NCI-H2171 (cell line): ENCODE measurements around the gene ZNF516.

Experiments used
- DNase-seq: peaks from one replicate; lab custom pipeline; 2025; lab: John Stamatoyannopoulos, UW

ZNF516 gene

DNA sequence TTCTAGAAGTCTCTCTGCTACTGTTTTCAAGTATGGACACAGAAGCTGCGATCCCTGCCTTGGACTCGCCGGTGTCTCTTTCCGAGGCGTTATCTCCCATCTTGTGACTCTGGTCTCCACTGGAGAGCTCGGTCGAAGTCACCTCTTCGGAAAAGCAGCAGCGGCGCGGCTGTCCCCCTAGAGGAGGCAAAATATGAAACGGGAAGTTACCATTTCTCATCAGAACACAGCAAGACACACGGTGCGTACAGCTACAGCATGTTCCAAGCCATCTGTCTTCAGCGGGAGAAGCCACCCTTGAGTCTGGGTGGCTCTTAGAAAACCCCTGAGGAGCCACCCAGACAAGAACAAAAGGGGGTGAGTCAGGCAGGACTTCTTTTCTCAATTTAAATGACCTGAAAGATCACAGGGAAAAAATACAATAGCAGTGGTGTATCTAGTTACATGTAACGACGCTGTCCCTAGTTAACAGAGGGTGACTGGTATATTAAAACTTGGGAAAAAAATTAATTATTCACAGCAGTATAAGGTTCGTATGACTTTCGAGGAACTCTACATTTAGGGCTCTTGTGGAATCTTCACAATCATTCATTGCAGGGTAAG is 114.8 kb downstream of the ZNF516 start:
- no peak for DNase-seq

DNA sequence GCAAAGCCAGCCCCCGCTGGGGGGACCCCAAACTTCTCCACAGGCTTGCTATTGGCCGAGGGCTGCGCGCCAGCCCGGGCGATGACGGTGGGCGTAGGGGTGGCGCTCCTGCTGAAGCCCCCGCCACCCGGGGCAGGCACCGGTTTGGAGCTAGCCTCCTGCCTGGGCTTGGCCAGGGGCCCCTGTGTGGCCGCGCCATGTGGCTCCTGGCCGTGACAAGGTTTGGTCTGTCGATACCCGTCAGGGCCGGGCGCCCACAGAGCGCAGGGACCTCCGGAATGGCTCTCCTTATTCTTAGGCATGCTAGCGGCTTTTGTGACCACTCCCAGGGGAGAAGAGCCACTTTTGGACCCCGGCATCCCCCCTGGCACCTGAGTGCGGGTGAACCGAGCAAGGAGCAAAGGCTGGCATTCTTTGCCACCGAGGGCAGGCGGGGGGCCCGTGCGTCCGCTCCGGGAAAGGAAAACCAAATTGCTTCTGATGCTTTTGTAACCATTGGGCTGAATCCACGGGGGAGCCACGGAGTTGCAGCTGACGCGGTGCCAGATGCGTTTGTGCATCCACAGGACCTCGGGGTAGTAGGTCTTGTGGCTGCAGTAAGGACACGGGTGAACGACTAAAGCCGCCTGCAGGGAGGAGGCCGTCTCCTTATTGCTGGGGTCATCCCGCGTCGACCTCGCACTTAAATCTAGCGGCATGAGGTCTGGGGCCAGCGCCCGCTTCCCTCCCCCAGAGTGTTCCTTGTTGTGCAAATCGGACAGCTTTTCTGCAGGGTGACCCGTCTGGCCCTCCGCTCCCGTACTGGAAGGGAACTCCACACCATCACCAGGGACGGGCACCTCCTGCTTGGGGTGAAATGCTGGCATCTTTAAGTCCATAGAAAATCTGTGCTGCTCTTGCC is 115.6 kb downstream of the ZNF516 start:
- no peak for DNase-seq

DNA sequence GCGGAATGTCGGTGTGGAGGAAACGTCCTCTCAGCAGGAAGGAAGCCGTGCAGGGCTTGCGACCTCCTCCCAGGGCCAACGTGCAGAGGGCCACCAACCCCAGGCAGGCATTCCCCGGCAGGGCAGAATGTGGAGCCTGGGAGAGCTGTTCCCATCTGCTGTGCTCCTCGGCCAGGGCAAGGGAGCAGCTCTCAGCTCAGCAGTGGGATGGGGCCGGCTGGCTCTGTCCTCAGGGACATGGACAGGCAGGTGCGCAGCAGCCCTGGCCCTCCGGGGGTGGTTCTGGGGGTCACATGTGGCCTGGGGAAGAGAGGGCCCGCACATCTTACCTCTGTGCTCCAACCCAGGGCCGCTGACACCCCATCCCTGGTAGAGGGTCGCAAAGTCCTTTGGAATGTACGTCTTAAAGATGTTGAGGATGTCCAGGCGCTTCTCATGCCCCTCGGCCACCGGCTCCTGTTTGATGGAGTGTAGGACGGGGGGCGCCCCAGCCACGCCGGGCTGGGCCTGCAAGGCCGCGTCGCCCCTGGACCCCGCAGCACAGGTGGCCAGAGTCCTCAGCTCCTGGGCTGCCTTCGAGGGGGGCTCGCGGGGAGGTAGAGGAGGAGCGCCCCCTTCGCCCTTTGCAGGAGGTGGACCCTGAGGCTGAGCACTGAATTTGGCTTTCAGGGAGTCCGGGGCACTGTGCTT is 116.4 kb downstream of the ZNF516 start:
- DNase-seq: no peak

DNA sequence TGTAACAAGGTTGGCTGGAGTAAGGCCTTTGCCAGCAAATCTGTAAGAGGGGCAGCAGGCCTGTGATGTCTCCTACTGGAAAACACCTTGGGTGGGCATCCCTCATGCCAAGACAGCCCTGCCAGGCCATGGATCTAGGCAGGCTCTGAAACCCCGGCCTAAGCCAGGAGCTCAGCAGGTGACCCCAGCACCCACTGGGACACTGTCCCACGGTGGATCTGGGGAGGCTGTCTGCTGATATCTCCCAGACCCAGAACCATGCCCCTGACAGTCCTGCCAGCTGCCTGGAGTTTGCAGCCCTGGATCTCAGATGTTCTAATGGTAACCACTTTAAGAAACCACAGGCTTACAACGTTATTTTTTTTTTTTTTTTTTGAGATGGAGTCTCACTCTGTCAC is 117.7 kb downstream of the ZNF516 start:
- DNase-seq: no peak

DNA sequence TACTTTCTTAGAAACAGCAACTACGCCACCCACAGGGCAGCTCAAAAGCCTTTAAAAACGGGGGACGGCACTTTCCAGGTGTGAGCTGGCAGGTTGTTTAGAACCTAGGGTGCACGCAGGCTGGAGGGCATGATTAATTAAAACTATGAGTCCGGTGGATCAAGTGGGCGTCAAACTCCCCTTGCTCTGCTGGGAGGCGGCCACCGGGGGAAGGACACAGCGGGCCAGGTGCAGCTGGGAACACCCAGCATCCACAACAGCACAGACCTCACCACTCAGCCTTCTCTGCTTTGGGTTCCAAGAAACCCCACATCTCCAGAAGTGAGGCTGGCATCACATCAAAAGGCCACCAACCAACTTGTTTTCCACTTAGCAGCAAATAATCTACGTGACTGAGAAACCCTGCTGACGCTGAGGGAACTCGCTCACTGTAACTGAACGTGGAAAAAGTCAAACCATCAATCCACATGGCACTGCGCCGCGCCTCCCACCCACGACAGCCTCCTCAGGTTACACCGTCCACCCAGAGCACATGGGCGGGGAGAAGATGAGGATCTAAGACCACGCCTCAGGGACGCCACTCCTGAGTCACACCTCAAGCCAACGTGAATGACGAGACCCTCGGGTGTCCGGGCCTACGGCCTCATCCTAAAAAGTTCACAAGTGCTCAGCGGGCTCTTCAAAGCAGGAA is 118.2 kb downstream of the ZNF516 start:
- no peak for DNase-seq

DNA sequence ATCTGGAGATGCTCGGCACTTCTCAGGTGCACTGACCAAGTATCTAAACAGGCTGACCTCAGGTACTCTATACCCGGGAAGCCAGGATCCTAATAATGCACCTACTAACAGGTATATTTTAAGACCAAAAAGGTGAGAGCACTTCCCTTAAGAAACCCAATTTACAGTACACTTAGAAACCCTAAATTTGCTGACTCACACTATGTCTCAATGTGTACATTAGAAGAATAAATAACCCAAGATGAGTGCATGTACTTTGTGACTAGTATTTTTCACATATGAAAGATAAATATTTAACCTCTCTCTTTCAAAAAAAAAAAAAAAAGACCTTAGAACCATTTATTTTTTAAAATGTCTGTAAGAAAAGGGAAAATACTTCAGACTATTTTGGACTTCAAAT is 118.8 kb downstream of the ZNF516 start:
- no peak for DNase-seq

DNA sequence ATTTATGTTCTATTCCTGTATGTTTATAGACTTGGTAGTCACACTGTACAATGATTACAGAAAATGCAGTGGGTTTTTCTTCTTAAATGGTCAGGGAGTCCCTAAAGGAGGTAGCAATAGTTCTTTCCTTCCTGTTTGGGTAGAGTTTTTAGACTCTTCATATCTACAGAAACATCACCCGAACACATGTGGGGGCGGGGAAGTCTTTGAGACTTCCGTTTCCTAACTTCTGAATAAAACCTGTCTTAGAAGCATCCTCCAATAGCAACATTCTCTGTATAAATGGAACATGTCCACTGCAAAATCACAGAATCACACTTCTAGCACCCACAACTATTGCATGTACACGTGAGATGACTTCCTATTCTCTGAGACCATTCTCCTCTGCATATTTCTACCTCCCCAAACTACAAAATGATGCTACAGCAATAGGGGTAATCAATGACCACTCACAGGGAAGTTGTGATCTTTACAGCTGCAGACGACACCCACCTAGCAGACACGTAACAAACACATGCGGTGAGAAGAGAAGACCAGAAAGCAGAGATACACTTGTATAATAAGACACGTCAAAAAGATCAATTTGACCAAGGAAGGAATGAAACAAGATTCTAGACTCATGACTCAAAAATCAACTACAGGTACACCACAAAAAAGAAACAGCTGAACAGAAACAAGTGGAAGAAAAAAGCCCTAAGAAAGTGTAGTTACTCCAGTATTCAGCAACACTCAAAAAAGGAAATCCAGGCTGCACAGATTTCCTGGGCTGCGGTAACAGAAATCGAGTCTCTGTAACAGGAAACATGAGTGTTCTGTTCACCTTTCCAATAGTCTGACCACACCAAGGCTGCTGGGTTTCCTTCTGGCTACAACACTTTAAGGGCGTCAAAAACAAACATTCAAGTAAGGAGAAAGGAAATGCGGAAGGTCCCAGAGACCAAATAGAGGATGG is 120.4 kb downstream of the ZNF516 start:
- DNase-seq: no peak

DNA sequence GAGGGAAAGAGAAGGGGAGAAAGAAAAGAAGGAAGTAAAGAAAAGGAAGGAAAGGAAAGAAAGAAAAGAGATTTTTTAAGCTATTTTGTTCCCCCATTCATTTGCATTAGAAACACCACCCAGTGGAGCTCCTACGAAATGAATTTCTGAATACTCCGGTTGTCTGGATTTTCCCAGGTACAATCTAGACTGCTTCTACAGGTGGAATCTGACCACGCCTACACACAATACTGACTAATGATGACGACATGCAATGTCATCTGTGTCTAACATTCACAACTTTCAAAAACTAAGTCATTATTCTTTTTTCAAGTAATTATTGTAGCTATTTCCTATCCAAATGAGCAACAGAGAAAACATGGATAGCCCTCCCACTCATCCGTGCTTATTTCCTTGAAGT is 121.7 kb downstream of the ZNF516 start:
- DNase-seq: no peak

DNA sequence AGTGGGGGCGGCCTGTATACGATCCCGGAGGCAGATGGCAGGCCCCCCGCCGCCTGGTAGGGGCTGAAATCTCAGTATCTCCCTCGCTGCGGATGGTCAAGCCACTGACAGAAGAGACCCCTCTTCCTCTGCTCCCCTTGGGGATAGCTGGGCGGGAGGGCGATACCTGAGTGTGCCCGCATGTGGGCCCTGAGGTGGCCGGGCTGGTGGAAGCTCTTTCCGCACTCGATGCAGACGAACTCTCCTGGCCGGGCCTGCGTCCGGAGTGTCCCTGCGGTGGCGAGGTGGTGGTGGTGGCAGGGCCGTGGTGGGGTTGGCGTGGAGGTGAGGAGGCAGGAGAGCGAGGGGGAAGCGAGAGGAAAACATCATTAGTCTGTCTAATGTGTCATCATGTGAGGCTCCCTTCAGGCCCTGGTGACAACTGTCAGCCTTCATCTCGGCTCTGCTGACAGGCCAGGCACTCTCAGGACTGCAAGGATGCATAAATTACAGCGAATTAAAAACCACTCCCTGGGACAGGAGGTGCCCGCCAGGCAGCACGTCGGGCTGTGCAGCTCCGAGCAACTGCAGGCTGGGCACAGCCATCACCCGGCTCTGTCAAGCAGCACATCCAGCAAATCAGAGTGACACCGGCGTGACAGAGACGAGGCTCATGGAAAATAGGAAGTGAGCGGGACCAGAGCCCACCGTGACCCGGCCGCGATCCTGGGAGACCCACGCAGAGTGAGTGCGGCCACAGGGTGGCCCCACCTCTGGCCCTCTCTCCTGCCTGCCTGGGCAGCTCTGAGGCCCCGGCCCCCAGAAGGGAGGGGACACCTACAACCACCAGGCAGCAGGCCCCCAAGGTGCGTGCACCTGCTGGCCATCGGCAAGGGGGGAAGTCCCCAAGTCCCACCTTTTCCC is 123.5 kb downstream of the ZNF516 start:
- no peak for DNase-seq

DNA sequence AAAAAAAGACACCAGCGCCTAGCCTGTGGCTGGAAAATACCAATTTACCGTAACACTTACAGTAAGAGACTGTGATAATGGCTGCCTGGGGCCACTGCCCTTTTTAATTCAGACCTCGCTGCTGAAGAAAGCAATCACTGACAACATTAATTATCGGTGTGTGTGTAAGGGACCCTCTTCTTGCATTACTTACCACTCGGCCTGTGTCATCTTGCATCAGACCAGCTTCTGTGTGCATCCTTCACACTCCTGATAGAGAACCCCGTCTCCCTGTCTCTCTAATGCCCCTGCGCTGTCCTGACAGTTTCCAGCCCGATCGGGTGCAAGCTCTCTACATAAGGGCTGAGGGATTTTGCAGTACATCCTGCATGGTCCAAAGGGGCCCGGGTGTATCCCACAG is 124.4 kb downstream of the ZNF516 start:
- no peak for DNase-seq

DNA sequence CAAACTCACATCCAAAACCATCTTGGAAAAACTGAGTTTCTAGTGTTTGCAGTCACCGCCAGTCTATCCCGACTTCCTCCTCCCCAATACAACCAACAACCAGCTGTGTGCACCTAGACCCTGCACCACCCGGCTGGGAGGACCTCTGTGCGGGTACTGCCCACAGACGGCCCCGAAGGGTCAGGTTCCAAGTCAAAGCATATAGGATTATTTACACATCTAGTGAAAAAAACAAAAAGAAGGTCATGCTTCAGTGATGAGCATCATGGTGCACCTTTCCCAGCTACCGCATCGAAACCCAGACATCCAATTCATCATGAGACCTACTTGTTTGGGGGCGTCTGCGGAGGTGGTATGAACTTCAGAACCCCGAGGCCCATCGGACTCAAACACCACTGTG is 124.8 kb downstream of the ZNF516 start:
- no peak for DNase-seq

DNA sequence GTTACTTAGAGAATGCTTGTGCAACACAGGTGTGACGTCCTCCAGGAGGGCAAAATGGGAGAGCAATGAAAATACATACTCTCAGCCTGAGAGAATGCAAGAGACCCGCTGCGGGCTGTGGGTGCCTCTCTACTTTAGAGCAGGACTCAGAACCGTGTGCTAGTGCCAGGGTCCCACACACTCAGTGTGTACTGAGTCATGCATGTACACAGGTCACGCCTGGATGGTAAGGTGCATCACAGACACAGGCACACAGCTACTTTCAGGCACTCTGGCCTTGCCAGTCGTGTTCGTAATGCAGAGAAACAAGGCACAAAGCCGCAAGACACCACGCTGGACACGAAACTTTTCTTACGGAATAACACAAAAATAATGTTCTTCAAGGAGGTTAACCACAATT is 125.3 kb downstream of the ZNF516 start:
- DNase-seq: no peak

DNA sequence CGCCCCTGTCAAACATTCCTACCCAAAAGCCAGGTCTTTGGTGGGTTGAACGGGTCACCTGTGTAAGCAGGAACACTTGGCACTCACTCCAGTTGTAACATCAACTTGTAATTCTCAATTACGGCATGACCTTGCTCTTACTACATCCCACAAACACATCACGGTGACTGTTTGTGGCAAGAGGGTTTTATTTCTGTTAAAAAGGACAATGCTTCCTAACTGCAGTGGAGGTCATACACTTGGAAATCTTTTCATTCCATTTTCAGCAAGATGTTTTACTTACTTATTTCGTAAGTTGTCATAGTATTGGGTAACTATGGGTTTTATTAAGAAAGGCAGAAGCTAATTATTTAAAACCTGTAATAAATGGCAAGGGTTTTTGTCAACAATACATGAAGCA is 126.1 kb downstream of the ZNF516 start:
- DNase-seq: no peak

DNA sequence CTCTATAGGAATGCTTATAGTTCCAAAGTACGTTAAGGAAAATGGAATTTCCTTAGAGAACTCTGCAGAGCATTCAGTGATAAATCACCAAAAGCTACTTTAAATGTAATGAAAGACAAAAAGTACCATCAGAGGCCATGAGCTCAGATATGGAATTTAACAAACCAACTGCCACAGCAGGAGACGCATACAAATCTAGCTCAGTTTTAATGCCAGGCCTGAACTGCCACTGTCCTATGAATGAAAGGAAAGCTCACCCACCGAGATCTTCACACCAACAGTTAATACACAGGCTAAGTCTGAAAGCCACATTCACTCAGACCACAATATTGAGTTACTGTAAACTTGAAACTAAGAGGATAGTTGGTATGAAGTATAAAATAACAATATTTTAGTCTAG is 126.8 kb downstream of the ZNF516 start:
- no peak for DNase-seq

DNA sequence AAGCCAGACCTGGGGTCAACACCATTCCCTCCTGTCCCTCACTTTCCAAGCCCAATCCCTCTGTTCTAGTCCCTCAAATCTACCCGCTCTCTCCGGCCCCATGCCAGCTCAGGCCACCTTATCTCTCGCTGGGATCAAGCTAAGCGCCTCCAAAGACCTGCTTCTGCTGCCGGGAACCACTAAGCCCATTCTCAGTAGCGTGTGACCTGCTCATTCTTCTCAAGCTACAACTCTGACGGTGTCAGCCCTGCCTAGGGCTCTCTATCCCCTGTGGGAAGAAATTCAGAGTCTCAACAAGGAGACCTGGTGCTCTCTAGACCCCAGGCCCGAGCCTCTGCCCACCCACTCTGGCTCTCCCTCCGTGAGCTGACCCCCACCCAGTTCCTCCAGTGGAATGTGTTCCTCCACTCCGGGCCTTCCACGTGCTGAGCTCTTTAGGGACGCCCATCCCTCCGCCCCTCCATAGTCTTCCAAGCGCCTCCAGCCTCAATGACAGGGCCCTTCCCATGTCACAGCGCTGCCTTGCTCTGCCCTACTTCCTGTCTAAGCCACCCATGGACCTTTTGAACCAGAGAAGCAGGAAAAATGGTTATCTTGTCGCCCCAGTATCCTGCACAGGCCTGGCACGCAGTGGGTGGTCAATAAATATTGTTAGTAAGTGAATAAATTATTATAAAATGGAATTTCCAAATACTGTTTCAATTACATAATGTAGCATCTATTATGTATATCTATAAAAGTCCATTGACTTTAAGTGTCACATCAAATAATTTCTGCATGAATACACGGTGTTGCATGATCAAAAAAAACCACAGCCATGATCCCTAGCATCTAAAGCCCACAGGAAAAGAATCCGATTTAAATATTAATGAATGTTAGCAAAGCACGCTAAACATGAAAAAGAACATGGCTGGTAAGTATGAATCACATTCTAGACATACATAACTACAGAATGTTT is 127.6 kb downstream of the ZNF516 start:
- DNase-seq: no peak

DNA sequence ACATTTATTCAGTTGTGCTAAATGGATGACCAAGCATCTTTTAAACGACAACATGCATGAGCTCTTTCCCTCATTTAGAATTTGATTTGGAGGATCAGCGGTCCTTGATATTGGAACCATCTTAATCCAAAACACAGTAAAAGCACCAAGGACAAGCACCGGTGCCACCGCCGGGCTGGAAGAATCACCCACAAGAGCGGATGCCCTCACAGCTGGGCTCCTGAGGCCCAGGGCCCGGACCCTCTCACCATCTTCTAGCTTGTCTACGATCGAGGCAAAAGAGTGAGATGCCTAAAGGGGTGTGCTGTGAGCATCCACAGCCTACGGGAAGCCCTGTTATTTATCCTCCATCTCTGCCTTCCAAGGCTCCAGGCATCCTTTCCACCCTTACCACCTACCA is 129.5 kb downstream of the ZNF516 start:
- no peak for DNase-seq

DNA sequence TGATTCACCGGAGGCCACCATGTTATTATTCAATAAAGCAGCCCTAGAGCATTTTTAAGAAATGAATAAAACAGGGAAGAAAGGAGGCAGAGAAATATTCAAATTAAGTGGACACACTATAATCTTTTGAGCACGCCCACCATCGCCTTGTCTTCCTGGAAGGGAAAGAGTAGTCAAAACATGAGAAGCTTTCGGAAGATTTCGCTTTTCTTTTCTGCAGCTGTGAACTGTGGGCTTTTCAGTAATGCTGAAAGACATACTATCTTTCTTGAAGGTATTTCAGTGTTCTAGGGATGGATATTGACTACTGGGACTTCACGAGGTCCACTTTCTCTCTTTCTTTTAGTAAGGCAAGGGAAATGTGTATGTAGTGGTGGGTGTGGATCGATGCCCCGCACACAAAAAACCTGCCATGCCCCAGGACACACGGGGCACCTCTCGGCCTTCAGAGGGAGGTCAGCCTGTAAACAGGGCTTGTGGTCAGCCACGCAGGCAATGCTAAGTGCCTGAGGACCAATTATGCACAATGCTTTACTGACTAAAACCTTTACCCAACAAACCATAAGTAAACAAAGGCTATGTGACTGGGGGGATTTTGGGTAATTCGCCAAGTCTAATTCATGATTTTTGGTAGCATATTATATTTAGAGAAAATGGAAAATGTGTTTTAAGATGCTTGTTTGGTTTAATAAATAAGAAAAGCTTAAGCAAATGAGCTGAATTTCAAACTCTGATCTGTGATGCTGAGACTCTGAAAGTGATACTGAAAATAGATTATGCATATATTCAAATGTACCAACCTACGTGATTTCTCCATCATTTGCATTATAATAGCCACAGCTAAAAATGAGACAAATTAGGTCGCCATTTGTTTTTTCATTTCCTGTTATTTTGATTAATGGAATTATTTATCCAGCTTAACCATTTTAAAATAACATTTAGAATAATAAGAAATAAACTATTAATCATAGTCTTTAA is 130.5 kb downstream of the ZNF516 start:
- no peak for DNase-seq
